Mesendoderm (in vitro differentiated cells): ENCODE results near the gene MYH7.

ENCODE experiments used
- DNase-seq: peaks from one replicate; pipeline ENCODE4 v3.0.0; 2013
- H2AK5ac ChIP-seq: 2 replicates; pipeline ENCODE4 v1.6.1; 2013; ENCODE audit warnings: low read length, inconsistent platforms
- H2BK120ac ChIP-seq: 2 replicates; pipeline ENCODE4 v1.6.1; 2013; ENCODE audit warnings: low read depth, mild to moderate bottlenecking, low read length, moderate library complexity, mixed read lengths
- H2BK15ac ChIP-seq: replicated peaks from 2 replicates; pipeline ENCODE4 v1.6.1; 2013; ENCODE audit warnings: low read depth, mild to moderate bottlenecking, moderate library complexity
- H2BK5ac ChIP-seq: 2 replicates; pipeline ENCODE4 v1.6.1; 2013; ENCODE audit warnings: low read length, inconsistent platforms
- H3K18ac ChIP-seq: 2 replicates; pipeline ENCODE4 v1.6.1; 2013; ENCODE audit warnings: mild to moderate bottlenecking, low read length, mixed read lengths
- H3K23ac ChIP-seq: one replicate; pipeline ENCODE4 v1.6.1; 2013; ENCODE audit warnings: low read length
- H3K27ac ChIP-seq: 2 replicates; pipeline ENCODE4 v1.5.1; 2013; ENCODE audit warnings: low read depth, mild to moderate bottlenecking, inconsistent platforms, low read length, moderate library complexity
- H3K27me3 ChIP-seq: 2 replicates; pipeline ENCODE4 v1.6.1; 2013; ENCODE audit warnings: low read length, control low read depth, mild to moderate bottlenecking, inconsistent platforms; ENCODE audit not compliant: insufficient read depth, poor library complexity
- H3K36me3 ChIP-seq: 2 replicates; pipeline ENCODE4 v1.6.1; 2013; ENCODE audit warnings: low read length, inconsistent platforms; ENCODE audit not compliant: control insufficient read depth, insufficient read depth
- H3K4ac ChIP-seq: one replicate; pipeline ENCODE4 v1.6.1; 2013; ENCODE audit warnings: low read depth, mild to moderate bottlenecking, low read length, moderate library complexity
- H3K4me1 ChIP-seq: 2 replicates; pipeline ENCODE4 v1.6.1; 2013; ENCODE audit warnings: low read depth, low read length, inconsistent platforms; ENCODE audit not compliant: control insufficient read depth
- H3K4me2 ChIP-seq: 2 replicates; pipeline ENCODE4 v1.6.1; 2013; ENCODE audit warnings: low read length
- H3K4me3 ChIP-seq: 2 replicates; pipeline ENCODE4 v1.5.1; 2013; ENCODE audit warnings: mild to moderate bottlenecking, low read length
- H3K56ac ChIP-seq: one replicate; pipeline ENCODE4 v1.6.1; 2013; ENCODE audit warnings: low read length
- H3K79me1 ChIP-seq: 2 replicates; pipeline ENCODE4 v1.6.1; 2013; ENCODE audit warnings: low read length, inconsistent platforms
- H3K79me2 ChIP-seq: 2 replicates; pipeline ENCODE4 v1.6.1; 2013; ENCODE audit warnings: mild to moderate bottlenecking, low read length; ENCODE audit not compliant: control insufficient read depth, insufficient read depth
- H3K9ac ChIP-seq: 2 replicates; pipeline ENCODE4 v1.6.1; 2013; ENCODE audit warnings: low read length, inconsistent platforms
- H4K5ac ChIP-seq: one replicate; pipeline ENCODE4 v1.6.1; 2013; ENCODE audit warnings: low read length
- H4K8ac ChIP-seq: one replicate; pipeline ENCODE4 v1.6.1; 2013; ENCODE audit warnings: low read depth, mild to moderate bottlenecking, control low read depth, low read length, moderate library complexity
- WGBS: extraction: QIAGEN DNeasy Blood & Tissue Kit; methylation state at CpG from one replicate; pipeline ENCODE4 v1.1.7; 2013; ENCODE audit warnings: low lambda C conversion rate, missing lambda C conversion rate; ENCODE audit not compliant: insufficient coverage; ENCODE audit errors: extremely low coverage; 5-methylcytosine and 5-hydroxymethylcytosine counted together

Gene MYH7

DNA sequence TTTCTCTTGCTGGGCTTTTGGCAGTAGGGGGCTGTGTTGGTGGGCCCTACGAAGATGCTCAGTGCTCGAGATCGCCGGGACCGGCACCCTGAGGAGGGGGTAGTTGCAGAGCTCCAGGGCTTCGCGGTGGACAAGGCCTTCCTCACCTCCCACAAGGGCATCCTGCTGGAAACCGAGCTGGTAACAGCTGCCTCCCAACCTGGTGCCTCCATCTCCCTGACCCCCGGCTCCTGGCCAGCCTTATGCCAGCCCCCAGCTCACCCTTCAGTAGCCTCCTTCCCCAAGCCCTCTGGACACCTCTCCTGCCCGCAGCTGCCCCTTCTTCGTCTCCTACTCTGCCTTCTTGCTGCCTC lies 58.3 kb downstream of the MYH7 start:
- H2BK5ac ChIP-seq = no peak overlapping the region
- no peak overlapping the region for H2AK5ac ChIP-seq
- H3K9ac ChIP-seq = no peak overlapping the region
- no peaks in the 10 kb centered on the region for H3K79me2 ChIP-seq
- peaks cover 3% of the 10 kb centered on the region for H3K4me1 ChIP-seq
- H2BK120ac ChIP-seq = no peak overlapping the region
- no peak for DNase-seq
- no peak overlapping the region for H3K27ac ChIP-seq
- no peak overlapping the region for H3K18ac ChIP-seq
- no peak overlapping the region for H3K4me3 ChIP-seq
- H2BK15ac ChIP-seq = no peak overlapping the region
- H3K4me2 ChIP-seq = no peak overlapping the region
- H3K36me3 ChIP-seq = no peaks in the 10 kb centered on the region
- no peaks in the 10 kb centered on the region for H3K27me3 ChIP-seq
- no peaks in the 10 kb centered on the region for H3K79me1 ChIP-seq
- no peak overlapping the region for H3K4ac ChIP-seq
- no peak overlapping the region for H3K56ac ChIP-seq
- no CpG with 5 or more reads among the region's 11 CpGs for WGBS
- no peak overlapping the region for H4K8ac ChIP-seq
- H3K23ac ChIP-seq = no peak overlapping the region
- no peak overlapping the region for H4K5ac ChIP-seq

DNA sequence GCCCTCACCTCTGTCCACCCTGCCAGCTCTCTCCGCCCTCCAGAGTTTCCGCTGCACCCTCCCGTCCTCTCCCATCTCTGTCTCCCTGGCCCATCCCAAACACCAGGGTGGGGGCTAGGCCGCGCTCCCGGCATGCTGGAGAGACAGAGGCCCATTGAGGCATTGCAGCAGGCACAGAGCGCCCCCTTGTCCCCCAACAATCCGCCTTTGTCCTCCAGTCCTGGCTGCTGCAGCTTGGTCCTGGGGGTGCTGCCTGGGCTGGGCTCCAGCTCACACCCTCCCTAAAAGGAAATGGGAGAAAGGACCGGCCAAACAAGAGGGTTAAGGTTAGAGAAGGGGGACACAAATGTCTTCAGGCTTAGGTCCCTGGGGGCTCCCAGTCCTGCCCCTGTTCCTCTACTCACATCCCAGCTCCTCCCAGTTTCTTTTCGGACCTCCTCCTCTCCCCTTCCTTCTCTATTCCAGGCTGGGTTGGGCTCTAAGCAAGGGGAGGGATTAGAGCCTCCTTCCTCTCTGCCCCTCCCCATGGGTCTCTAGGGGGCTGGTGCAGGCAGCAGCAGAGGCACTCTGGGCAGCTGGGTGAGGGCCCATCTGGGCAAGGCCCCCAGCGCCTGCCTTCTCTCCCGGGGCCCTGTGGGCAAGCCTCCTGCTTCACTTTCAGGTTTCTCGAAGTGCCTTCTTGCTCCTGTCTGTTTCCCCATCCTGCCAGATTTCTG lies 58.8 kb downstream of the MYH7 start, which contains the start of gene CMTM5:
Gene CMTM5, plus strand, starts transcription at position 565 of the 716 bp plus-strand sequence. CDS start 206 bp downstream, outside the sequence.
- peak within 1 kb of the TSS; percentile 40 for H3K4me2 ChIP-seq
- H4K5ac ChIP-seq = no peak within 1 kb of the TSS
- H3K27ac ChIP-seq = no peak within 1 kb of the TSS
- H3K4ac ChIP-seq = no peak within 1 kb of the TSS
- no peak within 1 kb of the TSS for H4K8ac ChIP-seq
- H3K79me1 ChIP-seq = no peaks in the 10 kb centered on the region
- no peak within 1 kb of the TSS for H2BK5ac ChIP-seq
- H3K23ac ChIP-seq = no peak within 1 kb of the TSS
- no peaks in the 10 kb centered on the region for H3K36me3 ChIP-seq
- H3K18ac ChIP-seq = no peak within 1 kb of the TSS
- H3K27me3 ChIP-seq = no peaks in the 10 kb centered on the region
- no CpG with 5 or more reads among the region's 13 CpGs for WGBS
- no peak within 1 kb of the TSS for H2BK120ac ChIP-seq
- H3K4me1 ChIP-seq = peaks cover 3% of the 10 kb centered on the region
- H3K79me2 ChIP-seq = no peaks in the 10 kb centered on the region
- no peak within 1 kb of the TSS for H2AK5ac ChIP-seq
- H2BK15ac ChIP-seq = no peak within 1 kb of the TSS
- H3K4me3 ChIP-seq = no peak within 1 kb of the TSS
- peak within 1 kb of the TSS; percentile 66 for H3K9ac ChIP-seq
- DNase-seq = peak; percentile 76
- peak within 1 kb of the TSS; percentile 83 for H3K56ac ChIP-seq

DNA sequence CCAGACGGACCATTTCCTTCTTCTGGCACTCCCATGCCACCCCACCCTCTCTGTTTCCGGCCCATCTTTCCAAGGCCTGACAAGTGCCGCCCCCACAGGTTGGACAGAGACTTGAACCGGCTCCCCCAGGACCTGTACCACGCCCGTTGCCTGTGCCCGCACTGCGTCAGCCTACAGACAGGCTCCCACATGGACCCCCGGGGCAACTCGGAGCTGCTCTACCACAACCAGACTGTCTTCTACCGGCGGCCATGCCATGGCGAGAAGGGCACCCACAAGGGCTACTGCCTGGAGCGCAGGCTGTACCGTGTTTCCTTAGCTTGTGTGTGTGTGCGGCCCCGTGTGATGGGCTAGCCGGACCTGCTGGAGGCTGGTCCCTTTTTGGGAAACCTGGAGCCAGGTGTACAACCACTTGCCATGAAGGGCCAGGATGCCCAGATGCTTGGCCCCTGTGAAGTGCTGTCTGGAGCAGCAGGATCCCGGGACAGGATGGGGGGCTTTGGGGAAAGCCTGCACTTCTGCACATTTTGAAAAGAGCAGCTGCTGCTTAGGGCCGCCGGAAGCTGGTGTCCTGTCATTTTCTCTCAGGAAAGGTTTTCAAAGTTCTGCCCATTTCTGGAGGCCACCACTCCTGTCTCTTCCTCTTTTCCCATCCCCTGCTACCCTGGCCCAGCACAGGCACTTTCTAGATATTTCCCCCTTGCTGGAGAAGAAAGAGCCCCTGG lies 59.8 kb downstream of the MYH7 start:
- H3K79me2 ChIP-seq = no peaks in the 10 kb centered on the region
- H2BK15ac ChIP-seq = no peak overlapping the region
- H3K4ac ChIP-seq = no peak overlapping the region
- no peak overlapping the region for H4K5ac ChIP-seq
- no peak overlapping the region for H3K56ac ChIP-seq
- no CpG with 5 or more reads among the region's 21 CpGs for WGBS
- H2AK5ac ChIP-seq = no peak overlapping the region
- H4K8ac ChIP-seq = no peak overlapping the region
- H3K4me2 ChIP-seq = no peak overlapping the region
- H2BK120ac ChIP-seq = no peak overlapping the region
- no peaks in the 10 kb centered on the region for H3K36me3 ChIP-seq
- H3K9ac ChIP-seq = no peak overlapping the region
- H3K23ac ChIP-seq = no peak overlapping the region
- DNase-seq = no peak
- no peaks in the 10 kb centered on the region for H3K27me3 ChIP-seq
- H3K27ac ChIP-seq = no peak overlapping the region
- peaks cover 3% of the 10 kb centered on the region for H3K4me1 ChIP-seq
- no peaks in the 10 kb centered on the region for H3K79me1 ChIP-seq
- no peak overlapping the region for H3K4me3 ChIP-seq
- H3K18ac ChIP-seq = no peak overlapping the region
- no peak overlapping the region for H2BK5ac ChIP-seq

DNA sequence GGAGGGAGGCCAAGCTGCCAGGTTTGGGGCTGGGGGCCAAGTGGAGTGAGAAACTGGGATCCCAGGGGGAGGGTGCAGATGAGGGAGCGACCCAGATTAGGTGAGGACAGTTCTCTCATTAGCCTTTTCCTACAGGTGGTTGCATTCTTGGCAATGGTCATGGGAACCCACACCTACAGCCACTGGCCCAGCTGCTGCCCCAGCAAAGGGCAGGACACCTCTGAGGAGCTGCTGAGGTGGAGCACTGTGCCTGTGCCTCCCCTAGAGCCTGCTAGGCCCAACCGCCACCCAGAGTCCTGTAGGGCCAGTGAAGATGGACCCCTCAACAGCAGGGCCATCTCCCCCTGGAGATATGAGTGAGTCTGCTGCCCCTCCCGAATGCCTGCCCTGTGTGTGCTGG lies 62.4 kb downstream of the MYH7 start:
- H2BK120ac ChIP-seq = no peak overlapping the region
- WGBS = no CpG with 5 or more reads among the region's 3 CpGs

DNA sequence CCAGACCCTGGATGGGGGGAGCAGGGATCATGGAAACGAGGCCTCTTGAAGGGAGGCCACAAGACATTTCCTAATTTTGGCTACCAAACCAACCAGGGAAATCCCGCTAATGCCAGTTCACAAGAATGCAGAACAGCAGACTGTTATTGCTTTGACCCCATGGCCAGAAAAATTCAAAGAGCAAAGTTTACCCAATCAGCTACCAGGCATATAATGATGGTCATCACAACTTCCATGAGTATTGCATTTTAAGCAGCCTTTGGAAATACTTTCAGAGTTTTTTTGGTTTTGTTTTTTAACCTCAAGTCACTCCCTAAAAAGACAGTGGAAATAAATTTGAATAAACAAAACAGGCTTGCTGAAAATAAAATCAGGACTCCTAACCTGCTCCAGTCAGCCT lies 63.0 kb downstream of the MYH7 start, which contains the start of gene IL25:
Gene IL25, plus strand, starts transcription at position 301 of the 400 bp plus-strand sequence.
- no peak within 1 kb of the TSS for H3K56ac ChIP-seq
- H3K4me3 ChIP-seq = no peak within 1 kb of the TSS
- H2BK15ac ChIP-seq = no peak within 1 kb of the TSS
- H3K23ac ChIP-seq = no peak within 1 kb of the TSS
- no peaks in the 10 kb centered on the region for H3K79me1 ChIP-seq
- no peak within 1 kb of the TSS for H2BK5ac ChIP-seq
- no peak for DNase-seq
- no peak within 1 kb of the TSS for H3K18ac ChIP-seq
- H3K4ac ChIP-seq = no peak within 1 kb of the TSS
- no peaks in the 10 kb centered on the region for H3K36me3 ChIP-seq
- no CpG with 5 or more reads among the region's 2 CpGs for WGBS
- no peak within 1 kb of the TSS for H2BK120ac ChIP-seq
- H3K4me1 ChIP-seq = peaks cover 3% of the 10 kb centered on the region
- no peak within 1 kb of the TSS for H2AK5ac ChIP-seq
- H3K79me2 ChIP-seq = no peaks in the 10 kb centered on the region
- no peaks in the 10 kb centered on the region for H3K27me3 ChIP-seq
- no peak within 1 kb of the TSS for H4K8ac ChIP-seq
- no peak within 1 kb of the TSS for H4K5ac ChIP-seq
- no peak within 1 kb of the TSS for H3K27ac ChIP-seq
- no peak within 1 kb of the TSS for H3K4me2 ChIP-seq
- H3K9ac ChIP-seq = no peak within 1 kb of the TSS

More for the DNA sequence above, 62.4 kb downstream of the MYH7 start:
- H3K23ac ChIP-seq = no peak overlapping the region
- no peaks in the 10 kb centered on the region for H3K27me3 ChIP-seq
- no peak overlapping the region for H3K18ac ChIP-seq
- no peak overlapping the region for H2AK5ac ChIP-seq
- no peak overlapping the region for H3K4me2 ChIP-seq
- H3K9ac ChIP-seq = no peak overlapping the region
- H3K56ac ChIP-seq = no peak overlapping the region
- no peak for DNase-seq
- H3K36me3 ChIP-seq = no peaks in the 10 kb centered on the region
- no peak overlapping the region for H4K5ac ChIP-seq
- no peak overlapping the region for H2BK5ac ChIP-seq
- no peak overlapping the region for H3K4me3 ChIP-seq
- H2BK15ac ChIP-seq = no peak overlapping the region
- no peak overlapping the region for H3K27ac ChIP-seq
- peaks cover 3% of the 10 kb centered on the region for H3K4me1 ChIP-seq
- no peak overlapping the region for H4K8ac ChIP-seq
- no peak overlapping the region for H3K4ac ChIP-seq
- no peaks in the 10 kb centered on the region for H3K79me1 ChIP-seq
- H3K79me2 ChIP-seq = no peaks in the 10 kb centered on the region
